Mesothelial cell of epicardium (in vitro differentiated cells): Measurements from ENCODE around the gene MYCBPAP. TPM values are rescaled to one million over a fixed set of nuclear protein-coding genes. Genes with fewer than 3 reads are reported as not detected.

Experiments used
- DNase-seq, 2 experiments: peaks; one replicate each; pipeline ENCODE4 v3.0.0; 2021; ENCODE audit warnings: low spot score in 2 of 2; ENCODE audit not compliant: unreplicated experiment in 2 of 2
- H3K27ac Mint-ChIP-seq: 2 replicates; pipeline ENCODE4 v1.8.0; 2021; ENCODE audit warnings: mixed read lengths
- H3K27me3 Mint-ChIP-seq: 2 replicates; pipeline ENCODE4 v1.8.0; 2021; ENCODE audit warnings: low read depth, mixed read lengths
- H3K36me3 Mint-ChIP-seq: 2 replicates; pipeline ENCODE4 v1.8.0; 2021; ENCODE audit warnings: mixed read lengths
- H3K4me1 Mint-ChIP-seq: 2 replicates; pipeline ENCODE4 v1.8.0; 2021; ENCODE audit warnings: mixed read lengths
- H3K4me3 Mint-ChIP-seq: 2 replicates; pipeline ENCODE4 v1.8.0; 2021; ENCODE audit warnings: mild to moderate bottlenecking, moderate library complexity, mixed read lengths
- H3K9me3 Mint-ChIP-seq: 2 replicates; pipeline ENCODE4 v1.8.0; 2021; ENCODE audit warnings: mixed read lengths
- total RNA-seq: library from RNA; stranded (reverse); gene quantifications from 3 replicates; pipeline ENCODE4 v1.2.1, GENCODE V29; 2021
- TF ChIP-seq, protein P1 (sequence below): fragments of 200-600 bp; sonication (generic); IDR thresholded peaks from one replicate; pipeline ENCODE4 v1.5.0; 2021; ENCODE audit warnings: antibody characterized with exemption; ENCODE audit not compliant: unreplicated experiment

MYCBPAP gene
- total RNA-seq, 1 donor from 2014 or later, result 5.1 TPM

DNA sequence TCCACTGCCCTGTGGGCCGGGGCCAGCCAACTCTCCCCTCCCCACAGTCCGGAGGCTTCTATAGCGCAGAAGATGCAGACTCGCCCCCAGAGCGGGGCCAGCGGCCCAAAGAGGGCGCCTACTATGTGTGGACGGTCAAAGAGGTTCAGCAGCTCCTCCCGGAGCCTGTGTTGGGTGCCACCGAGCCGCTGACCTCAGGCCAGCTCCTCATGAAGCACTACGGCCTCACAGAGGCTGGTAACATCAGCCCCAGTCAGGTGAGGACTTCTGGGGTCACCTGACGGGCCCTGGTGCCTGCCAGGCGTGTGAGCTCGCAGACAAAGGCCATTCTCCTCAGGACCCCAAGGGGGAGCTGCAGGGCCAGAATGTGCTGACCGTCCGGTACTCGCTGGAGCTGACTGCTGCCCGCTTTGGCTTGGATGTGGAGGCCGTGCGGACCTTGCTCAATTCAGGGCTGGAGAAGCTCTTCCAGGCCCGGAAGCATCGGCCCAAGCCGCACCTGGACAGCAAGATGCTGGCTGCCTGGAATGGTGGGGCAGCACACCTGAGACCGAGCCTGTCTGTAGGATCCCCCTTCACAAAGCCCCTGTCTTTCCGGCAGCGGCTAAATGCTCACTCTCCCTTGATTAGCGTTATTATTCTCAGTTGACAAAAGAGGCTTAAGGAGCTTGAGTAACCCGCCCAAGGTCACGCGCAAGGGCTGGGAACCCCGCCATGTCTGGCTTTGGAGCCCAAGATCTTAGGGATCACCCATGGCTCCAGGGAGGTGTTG, 42.6 kb downstream of the MYCBPAP start:
- H3K27ac Mint-ChIP-seq, result no peak overlapping the region
- H3K4me1 Mint-ChIP-seq, result peaks cover 6% of the 10 kb centered on the region
- peaks cover 4% of the 10 kb centered on the region for H3K36me3 Mint-ChIP-seq
- H3K27me3 Mint-ChIP-seq, result peaks cover 3% of the 10 kb centered on the region
- H3K4me3 Mint-ChIP-seq, result no peak overlapping the region
- no peaks in the 10 kb centered on the region for H3K9me3 Mint-ChIP-seq
- TF ChIP-seq, protein P1, sequence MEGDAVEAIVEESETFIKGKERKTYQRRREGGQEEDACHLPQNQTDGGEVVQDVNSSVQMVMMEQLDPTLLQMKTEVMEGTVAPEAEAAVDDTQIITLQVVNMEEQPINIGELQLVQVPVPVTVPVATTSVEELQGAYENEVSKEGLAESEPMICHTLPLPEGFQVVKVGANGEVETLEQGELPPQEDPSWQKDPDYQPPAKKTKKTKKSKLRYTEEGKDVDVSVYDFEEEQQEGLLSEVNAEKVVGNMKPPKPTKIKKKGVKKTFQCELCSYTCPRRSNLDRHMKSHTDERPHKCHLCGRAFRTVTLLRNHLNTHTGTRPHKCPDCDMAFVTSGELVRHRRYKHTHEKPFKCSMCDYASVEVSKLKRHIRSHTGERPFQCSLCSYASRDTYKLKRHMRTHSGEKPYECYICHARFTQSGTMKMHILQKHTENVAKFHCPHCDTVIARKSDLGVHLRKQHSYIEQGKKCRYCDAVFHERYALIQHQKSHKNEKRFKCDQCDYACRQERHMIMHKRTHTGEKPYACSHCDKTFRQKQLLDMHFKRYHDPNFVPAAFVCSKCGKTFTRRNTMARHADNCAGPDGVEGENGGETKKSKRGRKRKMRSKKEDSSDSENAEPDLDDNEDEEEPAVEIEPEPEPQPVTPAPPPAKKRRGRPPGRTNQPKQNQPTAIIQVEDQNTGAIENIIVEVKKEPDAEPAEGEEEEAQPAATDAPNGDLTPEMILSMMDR, result peak; percentile 76
- peak; percentile 64 to 78 for DNase-seq

DNA sequence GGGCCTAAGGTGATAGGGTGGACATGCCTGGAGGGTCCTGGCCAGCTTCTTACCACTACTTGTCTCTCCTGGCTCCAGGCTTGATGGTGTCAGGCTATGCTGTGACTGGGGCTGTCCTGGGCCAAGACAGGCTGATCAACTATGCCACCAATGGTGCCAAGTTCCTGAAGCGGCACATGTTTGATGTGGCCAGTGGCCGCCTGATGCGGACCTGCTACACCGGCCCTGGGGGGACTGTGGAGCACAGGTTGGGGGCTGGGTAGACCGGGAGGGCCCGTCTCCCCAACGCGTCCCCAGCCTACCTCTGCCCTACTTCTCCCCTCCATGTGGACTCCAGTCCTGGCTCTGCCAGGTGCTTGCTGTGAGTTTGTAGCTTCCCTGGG, 43.2 kb downstream of the MYCBPAP start:
- no peak for DNase-seq
- H3K27ac Mint-ChIP-seq, result no peak overlapping the region
- H3K4me1 Mint-ChIP-seq, result peaks cover 6% of the 10 kb centered on the region
- no peaks in the 10 kb centered on the region for H3K9me3 Mint-ChIP-seq
- no peaks in the 10 kb centered on the region for H3K27me3 Mint-ChIP-seq
- no peak overlapping the region for H3K4me3 Mint-ChIP-seq
- TF ChIP-seq, protein P1, result no peak
- peaks cover 4% of the 10 kb centered on the region for H3K36me3 Mint-ChIP-seq

DNA sequence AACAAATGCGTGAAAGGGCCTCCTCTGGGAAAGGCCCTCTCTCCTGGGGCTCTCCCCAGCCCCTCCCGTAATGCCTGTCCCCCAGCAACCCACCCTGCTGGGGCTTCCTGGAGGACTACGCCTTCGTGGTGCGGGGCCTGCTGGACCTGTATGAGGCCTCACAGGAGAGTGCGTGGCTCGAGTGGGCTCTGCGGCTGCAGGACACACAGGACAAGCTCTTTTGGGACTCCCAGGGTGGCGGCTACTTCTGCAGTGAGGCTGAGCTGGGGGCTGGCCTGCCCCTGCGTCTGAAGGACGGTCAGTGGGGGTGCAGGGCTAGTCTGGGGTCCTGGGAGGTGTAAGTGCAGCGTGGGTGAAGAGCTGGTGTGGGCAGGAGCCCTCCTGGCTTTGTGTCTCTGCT, 43.6 kb downstream of the MYCBPAP start:
- Mint-ChIP-seq H3K4me1 (peaks cover 4% of the 10 kb centered on the region), H3K36me3 (peaks cover 4% of the 10 kb centered on the region), H3K9me3 (no peaks in the 10 kb centered on the region), H3K4me3 (no peak overlapping the region), H3K27ac (no peak overlapping the region), H3K27me3 (peaks cover 4% of the 10 kb centered on the region)
- DNase-seq, result no peak
- TF ChIP-seq, protein P1, result no peak

GRCh38 chr17:50554201-50554600, 46.0 kb downstream of the MYCBPAP start:
- Mint-ChIP-seq H3K36me3 (peaks cover 4% of the 10 kb centered on the region), H3K9me3 (no peaks in the 10 kb centered on the region), H3K27ac (no peak overlapping the region), H3K4me1 (peaks cover 6% of the 10 kb centered on the region), H3K27me3 (peaks cover 25% of the 10 kb centered on the region), H3K4me3 (no peak overlapping the region)
- TF ChIP-seq, protein P1, result no peak
- no peak for DNase-seq

- H3K27ac Mint-ChIP-seq, result no peak overlapping the region
- H3K9me3 Mint-ChIP-seq, result no peaks in the 10 kb centered on the region
- no peak for DNase-seq
- H3K36me3 Mint-ChIP-seq, result peaks cover 4% of the 10 kb centered on the region
- peaks cover 39% of the 10 kb centered on the region for H3K27me3 Mint-ChIP-seq
- TF ChIP-seq, protein P1, result no peak
- peaks cover 13% of the 10 kb centered on the region for H3K4me1 Mint-ChIP-seq
- H3K4me3 Mint-ChIP-seq, result no peak overlapping the region
These were observed 48.6 kb downstream of the MYCBPAP start for GRCh38 chr17:50556803-50557202.

GRCh38 chr17:50557630-50558029, 49.4 kb downstream of the MYCBPAP start:
- DNase-seq, result no peak
- Mint-ChIP-seq H3K36me3 (peaks cover 4% of the 10 kb centered on the region), H3K4me3 (no peak overlapping the region), H3K27me3 (peaks cover 46% of the 10 kb centered on the region), H3K4me1 (peaks cover 19% of the 10 kb centered on the region), H3K9me3 (no peaks in the 10 kb centered on the region), H3K27ac (no peak overlapping the region)
- TF ChIP-seq, protein P1, result no peak
